Vagina (tissue), 2 donors: ENCODE results near the gene PIK3R1. TPM values are rescaled to one million over a fixed set of nuclear protein-coding genes. Genes with fewer than 3 reads are reported as not detected.

Experiments used
- DNase-seq, 2 donors: peaks; one replicate each; pipeline ENCODE4 v3.0.0-alpha.2; 2017; ENCODE audit errors: extremely low spot score in 2 of 2
- H3K27ac ChIP-seq: fragments of 200-600 bp; sonication (generic); one replicate; pipeline ENCODE4 v1.5.1; 2019
- H3K27me3 ChIP-seq: fragments of 200-600 bp; sonication (generic); one replicate; pipeline ENCODE4 v1.5.1; 2019
- H3K36me3 ChIP-seq, 2 donors: fragments of 200-600 bp; sonication (generic); one replicate each; pipeline ENCODE4 v1.5.1; 2017 to 2019
- H3K4me1 ChIP-seq: fragments of 200-600 bp; sonication (generic); one replicate; pipeline ENCODE4 v1.5.1; 2019
- H3K4me3 ChIP-seq, 2 donors: fragments of 200-600 bp; sonication (generic); 1 replicate in 1 of 2; 2 replicates in 1 of 2; pipeline ENCODE4 v1.5.1; 2016 to 2019
- H3K9me3 ChIP-seq: fragments of 200-600 bp; sonication (generic); one replicate; pipeline ENCODE4 v1.5.1; 2019
- POLR2A ChIP-seq, 2 donors: fragments of 450-650 bp; IDR thresholded peaks; one replicate each; pipeline ENCODE4 v1.6.1; 2017; ENCODE audit warnings: antibody characterized with exemption in 2 of 2, mild to moderate bottlenecking in 2 of 2, moderate library complexity in 2 of 2
- POLR2AphosphoS5 ChIP-seq, 2 donors: sonication (generic); formaldehyde crosslinking; IDR thresholded peaks; one replicate each; pipeline ENCODE4 v1.9.0; 2017; ENCODE audit warnings: antibody characterized with exemption in 2 of 2, mild to moderate bottlenecking in 2 of 2, low read depth in 1 of 2; ENCODE audit not compliant: insufficient read depth in 1 of 2
- intact Hi-C: fragments of 100-400 bp; cut with DNase I; formaldehyde crosslinking; loops from one replicate; pipeline ENCODE4 v1.15.1; 2023
- total RNA-seq: library from RNA; depleted of rRNA; stranded (reverse); fragments of >200 nt; gene quantifications from one replicate; pipeline ENCODE4 v1.2.3, GENCODE V29; 2016
- TF ChIP-seq, protein P1 (sequence below), 3 experiments: fragments of 450-650 bp in 2 of 3; fragments of 200-600 bp in 1 of 3; sonication (generic) in 1 of 3; IDR thresholded peaks; one replicate each; pipeline ENCODE4 v1.5.1; 2017 to 2019; ENCODE audit warnings: antibody characterized with exemption in 3 of 3, mild to moderate bottlenecking in 2 of 3, moderate library complexity in 2 of 3

Gene PIK3R1
- total RNA-seq, 1 donor from 2014 or later, result 134 TPM

DNA sequence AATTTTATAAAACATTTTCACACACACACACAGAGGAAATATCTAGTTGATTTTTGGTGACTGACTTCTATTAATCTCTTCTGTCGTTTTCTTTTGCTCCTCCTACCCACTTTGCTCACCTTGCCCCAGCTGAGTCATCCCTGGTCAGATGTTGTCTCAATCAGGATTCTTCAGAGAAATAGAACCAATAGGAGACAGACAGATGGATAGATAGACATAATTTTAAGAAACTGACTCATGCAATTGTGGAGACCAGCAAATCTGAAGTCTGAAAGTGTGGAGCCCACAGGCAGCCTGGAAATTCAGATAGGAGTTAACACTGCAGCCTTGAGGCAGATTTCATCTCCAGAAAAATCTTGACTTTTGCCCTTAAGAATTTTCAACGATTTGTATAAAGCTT is 37.0 kb upstream of the PIK3R1 start:
- DNase-seq, result no peak

GRCh38 chr5:68180121-68181038 is 35.2 kb upstream of the PIK3R1 start:
- Histone ChIP-seq H3K27ac (no peak overlapping the region), H3K36me3 (no peaks in the 10 kb centered on the region), H3K9me3 (no peaks in the 10 kb centered on the region), H3K4me1 (no peaks in the 10 kb centered on the region), H3K4me3 (no peak overlapping the region), H3K27me3 (no peaks in the 10 kb centered on the region)
- TF ChIP-seq, protein P1, sequence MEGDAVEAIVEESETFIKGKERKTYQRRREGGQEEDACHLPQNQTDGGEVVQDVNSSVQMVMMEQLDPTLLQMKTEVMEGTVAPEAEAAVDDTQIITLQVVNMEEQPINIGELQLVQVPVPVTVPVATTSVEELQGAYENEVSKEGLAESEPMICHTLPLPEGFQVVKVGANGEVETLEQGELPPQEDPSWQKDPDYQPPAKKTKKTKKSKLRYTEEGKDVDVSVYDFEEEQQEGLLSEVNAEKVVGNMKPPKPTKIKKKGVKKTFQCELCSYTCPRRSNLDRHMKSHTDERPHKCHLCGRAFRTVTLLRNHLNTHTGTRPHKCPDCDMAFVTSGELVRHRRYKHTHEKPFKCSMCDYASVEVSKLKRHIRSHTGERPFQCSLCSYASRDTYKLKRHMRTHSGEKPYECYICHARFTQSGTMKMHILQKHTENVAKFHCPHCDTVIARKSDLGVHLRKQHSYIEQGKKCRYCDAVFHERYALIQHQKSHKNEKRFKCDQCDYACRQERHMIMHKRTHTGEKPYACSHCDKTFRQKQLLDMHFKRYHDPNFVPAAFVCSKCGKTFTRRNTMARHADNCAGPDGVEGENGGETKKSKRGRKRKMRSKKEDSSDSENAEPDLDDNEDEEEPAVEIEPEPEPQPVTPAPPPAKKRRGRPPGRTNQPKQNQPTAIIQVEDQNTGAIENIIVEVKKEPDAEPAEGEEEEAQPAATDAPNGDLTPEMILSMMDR (IDR thresholded peaks at IDR 0.05), result no peak
- TF ChIP-seq POLR2AphosphoS5 (IDR thresholded peaks at IDR 0.05; ENCODE audit: insufficient read depth in 1 of 2, low read depth in 1 of 2), result no peak
- no peak for TF ChIP-seq POLR2A (IDR thresholded peaks at IDR 0.05)
- DNase-seq, result peak in 1 of 2 donors; percentile 5
- intact Hi-C loops, result no loop called here

More for the DNA sequence above, 37.0 kb upstream of the PIK3R1 start:
- Histone ChIP-seq H3K36me3 (no peaks in the 10 kb centered on the region), H3K9me3 (no peaks in the 10 kb centered on the region), H3K27me3 (no peaks in the 10 kb centered on the region), H3K27ac (no peak overlapping the region), H3K4me1 (no peaks in the 10 kb centered on the region), H3K4me3 (no peak overlapping the region)
- no peak for TF ChIP-seq POLR2A (IDR thresholded peaks at IDR 0.05)
- TF ChIP-seq POLR2AphosphoS5 (IDR thresholded peaks at IDR 0.05; ENCODE audit: insufficient read depth in 1 of 2, low read depth in 1 of 2), result no peak
- TF ChIP-seq, protein P1 (IDR thresholded peaks at IDR 0.05), result no peak
- intact Hi-C loops, result no loop called here

DNA sequence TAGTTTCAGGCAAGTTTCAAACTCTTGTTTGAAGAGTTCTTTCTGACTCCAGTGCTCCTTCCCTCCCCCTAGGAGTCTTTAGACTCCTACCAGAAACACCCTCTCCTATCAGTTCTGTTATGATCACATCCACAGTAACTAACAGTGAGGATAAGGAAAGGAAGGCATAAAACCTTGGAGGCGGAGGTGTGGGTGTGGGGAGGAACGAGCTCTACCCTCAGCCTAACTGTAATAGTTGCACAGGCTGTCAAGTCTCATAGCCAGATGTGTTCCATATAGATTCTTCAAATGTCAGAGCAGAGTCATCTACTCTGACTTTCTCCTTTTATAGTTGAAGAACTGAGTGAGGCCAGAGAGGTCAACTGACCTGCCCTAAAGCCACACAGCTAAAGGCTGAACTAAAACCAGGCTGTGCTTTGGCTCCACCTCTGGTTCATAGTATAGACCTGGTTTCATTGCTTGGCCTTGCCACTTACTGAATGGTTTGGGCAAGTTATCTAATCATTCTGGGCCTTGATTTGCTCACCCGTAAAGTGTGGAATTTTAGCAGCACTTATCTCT is 34.4 kb upstream of the PIK3R1 start:
- Histone ChIP-seq H3K27ac (no peak overlapping the region), H3K27me3 (no peaks in the 10 kb centered on the region), H3K4me1 (no peaks in the 10 kb centered on the region), H3K9me3 (no peaks in the 10 kb centered on the region), H3K4me3 (no peak overlapping the region), H3K36me3 (no peaks in the 10 kb centered on the region)
- TF ChIP-seq, protein P1 (IDR thresholded peaks at IDR 0.05), result no peak
- no peak for TF ChIP-seq POLR2AphosphoS5 (IDR thresholded peaks at IDR 0.05; ENCODE audit: insufficient read depth in 1 of 2, low read depth in 1 of 2)
- intact Hi-C loops, result no loop called here
- DNase-seq, result peak in 1 of 2 donors; percentile 18

GRCh38 chr5:68182094-68182493 is 33.5 kb upstream of the PIK3R1 start:
- intact Hi-C loops, result no loop called here
- Histone ChIP-seq H3K36me3 (no peaks in the 10 kb centered on the region), H3K27ac (no peak overlapping the region), H3K27me3 (no peaks in the 10 kb centered on the region), H3K9me3 (no peaks in the 10 kb centered on the region), H3K4me3 (no peak overlapping the region), H3K4me1 (peaks cover 6% of the 10 kb centered on the region)
- TF ChIP-seq POLR2A (IDR thresholded peaks at IDR 0.05), result no peak
- TF ChIP-seq POLR2AphosphoS5 (IDR thresholded peaks at IDR 0.05; ENCODE audit: insufficient read depth in 1 of 2, low read depth in 1 of 2), result no peak
- TF ChIP-seq, protein P1 (IDR thresholded peaks at IDR 0.05), result no peak
- no peak for DNase-seq

- DNase-seq, result no peak
- H3K36me3 ChIP-seq, result no peaks in the 10 kb centered on the region
- no peak overlapping the region for H3K4me3 ChIP-seq
- H3K9me3 ChIP-seq, result no peaks in the 10 kb centered on the region
- intact Hi-C loops, result no loop called here
- H3K4me1 ChIP-seq, result peaks cover 9% of the 10 kb centered on the region
- H3K27ac ChIP-seq, result no peak overlapping the region
- no peaks in the 10 kb centered on the region for H3K27me3 ChIP-seq
- TF ChIP-seq POLR2AphosphoS5 (IDR thresholded peaks at IDR 0.05; ENCODE audit: insufficient read depth in 1 of 2, low read depth in 1 of 2) (no peak), POLR2A (IDR thresholded peaks at IDR 0.05) (no peak)
- TF ChIP-seq, protein P1 (IDR thresholded peaks at IDR 0.05), result no peak
These were observed 33.0 kb upstream of the PIK3R1 start for GRCh38 chr5:68182534-68182933.
